Activated CD4-positive, alpha-beta T cell treated with anti-CD3 and anti-CD28 coated beads, Interleukin-2, amount 50 U/mL, for 4 hours (primary cell): Measurements from ENCODE around the gene SMCR8.
"Not testable (repeated sequence)": the region's sequence is repeated elsewhere in the genome, so short reads cannot be mapped to it uniquely, and the experiment has no call there.

ENCODE experiments used
- DNase-seq, 2 experiments: peaks; one replicate each; pipeline ENCODE4 v3.0.0-alpha.2; 2020

Gene SMCR8

GRCh38 chr17:18318117-18318516, 3.0 kb downstream of the SMCR8 start:
- no peak for DNase-seq

GRCh38 chr17:18318771-18319450, 3.8 kb downstream of the SMCR8 start:
- no peak for DNase-seq

GRCh38 chr17:18319604-18320256, 4.6 kb downstream of the SMCR8 start:
- no peak for DNase-seq

GRCh38 chr17:18320301-18320700, 5.2 kb downstream of the SMCR8 start:
- DNase-seq: no peak

- no peak for DNase-seq
Measured at GRCh38 chr17:18321309-18321708, 6.2 kb downstream of the SMCR8 start.

- DNase-seq: no peak
Measured at GRCh38 chr17:18322522-18322921, 7.4 kb downstream of the SMCR8 start.

- no peak for DNase-seq
Measured at GRCh38 chr17:18323007-18323406, 7.9 kb downstream of the SMCR8 start.

- DNase-seq: no peak
Measured at GRCh38 chr17:18323507-18324139, 8.5 kb downstream of the SMCR8 start.

GRCh38 chr17:18324140-18325050, 9.3 kb downstream of the SMCR8 start:
- DNase-seq: no peak

- DNase-seq: no peak
Measured at GRCh38 chr17:18326039-18326438, 10.9 kb downstream of the SMCR8 start.

GRCh38 chr17:18326572-18326971, 11.5 kb downstream of the SMCR8 start:
- DNase-seq: no peak

- no peak for DNase-seq
Measured at GRCh38 chr17:18327093-18327492, 12.0 kb downstream of the SMCR8 start.

GRCh38 chr17:18327556-18327955, 12.5 kb downstream of the SMCR8 start:
- DNase-seq: no peak

GRCh38 chr17:18328643-18329204, 13.6 kb downstream of the SMCR8 start:
- no peak for DNase-seq

- DNase-seq: no peak
Measured at GRCh38 chr17:18331879-18332278, 16.8 kb downstream of the SMCR8 start.

- no peak for DNase-seq
Measured at GRCh38 chr17:18332909-18333489, 17.9 kb downstream of the SMCR8 start.

GRCh38 chr17:18338158-18338557, 23.1 kb downstream of the SMCR8 start:
- DNase-seq: not testable (repeated sequence)

- no peak for DNase-seq
Measured at GRCh38 chr17:18339933-18340332, 24.8 kb downstream of the SMCR8 start.

GRCh38 chr17:18344021-18344420, 28.9 kb downstream of the SMCR8 start:
- no peak for DNase-seq

GRCh38 chr17:18353541-18353940, 38.4 kb downstream of the SMCR8 start:
- no peak for DNase-seq

- DNase-seq: no peak
Measured at GRCh38 chr17:18356624-18357023, 41.5 kb downstream of the SMCR8 start.

GRCh38 chr17:18360518-18360917, 45.4 kb downstream of the SMCR8 start:
- DNase-seq: no peak
